Stimulated activated CD8-positive, alpha-beta memory T cell treated with anti-CD3 and anti-CD28 coated beads, Interleukin-15, amount 100 ng/mL, for 1 hour (primary cell): ENCODE results near the gene PLCL1.
A peak's percentile ranks its signal among the peaks of the same experiment; 100 is the strongest.

Experiments used
- DNase-seq: peaks from one replicate; pipeline ENCODE4 v3.0.0-alpha.2; 2020; ENCODE audit warnings: low read depth

PLCL1 gene

GRCh38 chr2:197804049-197804757, at the start of gene PLCL1:
PLCL1 (plus strand) TSS chr2:197804593.
- peak; percentile 71 for DNase-seq

GRCh38 chr2:197759013-197759412, 45.4 kb upstream of the PLCL1 start:
- no peak for DNase-seq

- no peak for DNase-seq
These were observed 44.6 kb upstream of the PLCL1 start for GRCh38 chr2:197759625-197760292.

- DNase-seq = no peak
These were observed 44.1 kb upstream of the PLCL1 start for GRCh38 chr2:197760293-197760657.

GRCh38 chr2:197777823-197778407, 26.5 kb upstream of the PLCL1 start:
- no peak for DNase-seq

- DNase-seq = no peak
These were observed 25.1 kb upstream of the PLCL1 start for GRCh38 chr2:197779261-197779660.

- no peak for DNase-seq
These were observed 22.3 kb upstream of the PLCL1 start for GRCh38 chr2:197782126-197782525.

GRCh38 chr2:197784956-197785941, 19.1 kb upstream of the PLCL1 start, which contains the start of gene BOLL:
BOLL (minus strand) TSS chr2:197785319; CDS start chr2:197781850, 3,469 bp downstream.
- no peak for DNase-seq

GRCh38 chr2:197786010-197786877, 18.1 kb upstream of the PLCL1 start:
- no peak for DNase-seq

- no peak for DNase-seq
These were observed 10.9 kb upstream of the PLCL1 start for GRCh38 chr2:197793456-197793855.

GRCh38 chr2:197795277-197795676, 9.1 kb upstream of the PLCL1 start:
- DNase-seq = no peak

GRCh38 chr2:197798187-197798586, 6.2 kb upstream of the PLCL1 start:
- no peak for DNase-seq

- DNase-seq = no peak
These were observed 5.3 kb upstream of the PLCL1 start for GRCh38 chr2:197799068-197799467.

- no peak for DNase-seq
These were observed 4.3 kb upstream of the PLCL1 start for GRCh38 chr2:197800091-197800490.

- no peak for DNase-seq
These were observed 3.4 kb upstream of the PLCL1 start for GRCh38 chr2:197801033-197801432.

GRCh38 chr2:197803033-197803444, 1.4 kb upstream of the PLCL1 start:
- DNase-seq = no peak

- DNase-seq = no peak
These were observed 643 bp downstream of the PLCL1 start for GRCh38 chr2:197804758-197805714.

GRCh38 chr2:197805715-197806633, 1.6 kb downstream of the PLCL1 start:
- no peak for DNase-seq

GRCh38 chr2:197809064-197809463, 4.7 kb downstream of the PLCL1 start:
- DNase-seq = no peak
